ENCODE results near the gene FTO. TPM values are rescaled to one million over a fixed set of nuclear protein-coding genes. Genes with fewer than 3 reads are reported as not detected.

Gene FTO
- total and polyA plus RNA-seq, 2 of the 8 experiments (the other 6 are each of a cell fraction or from before 2014, with no cell fraction given), result 34.5 to 59.8 TPM

- no peaks in the 10 kb centered on the region for H4K20me1 ChIP-seq (replicated peaks in 1 of 2; ENCODE audit: control insufficient read depth in 1 of 2, insufficient read depth in 2 of 2, low read length in 2 of 2)
- no peak overlapping the region for H4K8ac ChIP-seq (ENCODE audit: extremely low read depth, insufficient read depth, low read length)
- ChIA-PET POLR2A (ENCODE audit: partially characterized antibody) (no interaction called here), CTCF (ENCODE audit: partially characterized antibody) (interaction anchor here (1.5 kb wide), 1 partner anchor 16 kb away, joined by 5 read pairs; no protein-coding TSS in a partner anchor)
- no peaks in the 10 kb centered on the region for H3K9me3 ChIP-seq (ENCODE audit: insufficient read depth in 2 of 2, low read depth in 1 of 2, low read length in 1 of 2)
- H4K5ac ChIP-seq (ENCODE audit: insufficient read length, low read depth, low read length), result no peak overlapping the region
- DNase-seq (ENCODE audit: low read depth in 1 of 2, low spot score in 2 of 2), result no peak
- no peak for FAIRE-seq
- H3K36me3 ChIP-seq (ENCODE audit: control insufficient read depth in 2 of 4, insufficient read depth in 4 of 4, low read length in 3 of 4), result no peaks in the 10 kb centered on the region
- H3K27ac ChIP-seq (ENCODE audit: low read depth, low read length), result no peak overlapping the region
- H3K4me2 ChIP-seq (ENCODE audit: insufficient read depth in 1 of 2, low read depth in 2 of 2, low read length in 2 of 2), result peak overlapping the region in 1 of 2 experiments; percentile 16; a peak in 1 of 4 replicates
- H2BK120ac ChIP-seq (replicated peaks; ENCODE audit: low read depth, low read length), result no peak overlapping the region
- no peak overlapping the region for H2BK12ac ChIP-seq (ENCODE audit: low read depth, low read length)
- no peak overlapping the region for H3K23ac ChIP-seq (ENCODE audit: insufficient read length)
- no peaks in the 10 kb centered on the region for H3K23me2 ChIP-seq (ENCODE audit: low read depth, low read length)
- no peak overlapping the region for H3K56ac ChIP-seq (replicated peaks; ENCODE audit: insufficient read length, low read depth, low read length)
- H3K14ac ChIP-seq (ENCODE audit: insufficient read length), result no peak overlapping the region
- no peak overlapping the region for H3K4ac ChIP-seq (replicated peaks; ENCODE audit: insufficient read length, low read depth, low read length)
- H2AFZ ChIP-seq (ENCODE audit: low read length), result no peak overlapping the region
- H3K27me3 ChIP-seq (replicated peaks in 1 of 4; ENCODE audit: control insufficient read depth in 3 of 4, extremely low read depth in 1 of 4, insufficient read depth in 3 of 4, low read length in 3 of 4), result peaks cover 0 to 3% (median 2%) of the 10 kb centered on the region in 4 experiments; a peak in 1 of 7 replicates
- 83% methylated on average over 19 of the region's 19 CpGs; no CpG with 5 or more reads in 1 of the 2 experiments for WGBS, 2 experiments (ENCODE audit: extremely low coverage in 1 of 2, insufficient coverage in 1 of 2, insufficient read length in 1 of 2, insufficient replicate concordance in 2 of 2, low coverage in 1 of 2, low lambda C conversion rate in 2 of 2, missing lambda C conversion rate in 1 of 2)
- H3K18ac ChIP-seq (ENCODE audit: extremely low read depth, low read length), result no peak overlapping the region
- H3K4me3 ChIP-seq (ENCODE audit: extremely low read depth in 1 of 4, insufficient read depth in 2 of 4, low read depth in 3 of 4, low read length in 4 of 4), result no peak overlapping the region
- no peak overlapping the region for H3K9ac ChIP-seq (replicated peaks in 1 of 4; ENCODE audit: extremely low read depth in 1 of 4, low read depth in 3 of 4, low read length in 3 of 4)
- H2AK5ac ChIP-seq (ENCODE audit: low read depth, low read length), result no peak overlapping the region
- H4K91ac ChIP-seq (replicated peaks; ENCODE audit: insufficient read length, low read length), result no peak overlapping the region
- H3K4me1 ChIP-seq (replicated peaks in 1 of 4; ENCODE audit: control insufficient read depth in 3 of 4, insufficient read depth in 4 of 4, low read length in 3 of 4), result peaks cover 4 to 17% (median 12%) of the 10 kb centered on the region in 4 experiments; a peak in 6 of 7 replicates
- H2BK5ac ChIP-seq (ENCODE audit: low read depth, low read length), result no peak overlapping the region
- no peak overlapping the region for H2BK15ac ChIP-seq (ENCODE audit: low read length)
- no peak overlapping the region for H2BK20ac ChIP-seq (ENCODE audit: low read length)
- no peaks in the 10 kb centered on the region for H3K79me2 ChIP-seq (ENCODE audit: control insufficient read depth in 1 of 2, insufficient read depth in 2 of 2, low read length in 2 of 2)
- no peaks in the 10 kb centered on the region for H3K79me1 ChIP-seq (ENCODE audit: low read depth, low read length)
These were observed 471.8 kb downstream of the FTO start for GRCh38 chr16:54175552-54176375.

All from H1 (cell line).